GM12875 (cell line): ENCODE data around the gene C3AR1.
"Not testable (repeated sequence)": the region's sequence is repeated elsewhere in the genome, so short reads cannot be mapped to it uniquely, and the experiment has no call there.

ENCODE experiments used
- H3K4me3 ChIP-seq: one replicate; pipeline ENCODE4 v1.5.1; 2011; ENCODE audit warnings: low read depth, low read length, control low read depth
- CTCF ChIP-seq: IDR thresholded peaks from 2 replicates; pipeline ENCODE4 v1.5.1; 2011; ENCODE audit warnings: low read depth, mild to moderate bottlenecking, control low read depth, inconsistent platforms, low read length, moderate library complexity, borderline replicate concordance; ENCODE audit not compliant: insufficient read depth

C3AR1 gene

GRCh38 chr12:8035440-8036010 lies 30.6 kb downstream of the C3AR1 start:
- no peak for TF ChIP-seq CTCF
- no peak overlapping the region for H3K4me3 ChIP-seq

- H3K4me3 ChIP-seq = no peak overlapping the region
- TF ChIP-seq CTCF = no peak
Observed at GRCh38 chr12:8034802-8035201, 31.4 kb downstream of the C3AR1 start.

- H3K4me3 ChIP-seq = peak overlapping the region; percentile 93
- no peak for TF ChIP-seq CTCF
Observed at GRCh38 chr12:8033153-8034044, 32.8 kb downstream of the C3AR1 start.

- no peak for TF ChIP-seq CTCF
- peak within 1 kb of the TSS; percentile 93 for H3K4me3 ChIP-seq
Observed at GRCh38 chr12:8032242-8033152, 33.7 kb downstream of the C3AR1 start, which contains the start of gene FOXJ2. TSS of gene FOXJ2 (plus strand) at chr12:8032716. CDS start at chr12:8039833, 7,117 bp downstream.

GRCh38 chr12:8031872-8032241 lies 34.3 kb downstream of the C3AR1 start:
- H3K4me3 ChIP-seq = no peak overlapping the region
- no peak for TF ChIP-seq CTCF

- not testable (repeated sequence) for H3K4me3 ChIP-seq
Observed at GRCh38 chr12:8031017-8031416, 35.1 kb downstream of the C3AR1 start.

- TF ChIP-seq CTCF = no peak
- H3K4me3 ChIP-seq = no peak overlapping the region
Observed at GRCh38 chr12:8030189-8030588, 36.0 kb downstream of the C3AR1 start.
